H9 (cell line): ENCODE data around the gene FBRSL1. TPM values are rescaled to one million over a fixed set of nuclear protein-coding genes. Genes with fewer than 3 reads are reported as not detected.

Experiments
- DNase-seq: peaks from one replicate; pipeline ENCODE4 v3.0.0-alpha.2; 2017
- H2AFZ ChIP-seq: one replicate; pipeline ENCODE4 v1.6.1; 2013; ENCODE audit warnings: mild to moderate bottlenecking, low read length, control low read depth, moderate library complexity
- H2AK5ac ChIP-seq: 2 replicates; pipeline ENCODE4 v1.6.1; 2013; ENCODE audit warnings: low read length, control low read depth, mixed read lengths; ENCODE audit not compliant: insufficient read length
- H2BK120ac ChIP-seq: one replicate; pipeline ENCODE4 v1.6.1; 2013; ENCODE audit warnings: low read depth, mild to moderate bottlenecking, low read length, control low read depth, inconsistent platforms; ENCODE audit not compliant: poor library complexity, severe bottlenecking
- H2BK12ac ChIP-seq: 2 replicates; pipeline ENCODE4 v1.6.1; 2013; ENCODE audit warnings: low read length, control low read depth, mixed read lengths, low read depth; ENCODE audit not compliant: insufficient read length
- H2BK15ac ChIP-seq: 2 replicates; pipeline ENCODE4 v1.6.1; 2013; ENCODE audit warnings: low read depth, low read length, control low read depth
- H2BK20ac ChIP-seq: one replicate; pipeline ENCODE4 v1.6.1; 2013; ENCODE audit warnings: low read depth, mild to moderate bottlenecking, low read length, control low read depth, inconsistent platforms; ENCODE audit not compliant: poor library complexity, severe bottlenecking
- H2BK5ac ChIP-seq: 2 replicates; pipeline ENCODE4 v1.6.1; 2013; ENCODE audit warnings: low read length, control low read depth, mixed read lengths; ENCODE audit not compliant: insufficient read length
- H3K14ac ChIP-seq: 2 replicates; pipeline ENCODE4 v1.6.1; 2013; ENCODE audit warnings: low read length, control low read depth; ENCODE audit not compliant: insufficient read depth
- H3K18ac ChIP-seq: 2 replicates; pipeline ENCODE4 v1.6.1; 2013; ENCODE audit warnings: low read depth, mild to moderate bottlenecking, mixed read lengths, low read length, control low read depth; ENCODE audit not compliant: insufficient read length
- H3K23ac ChIP-seq: 2 replicates; pipeline ENCODE4 v1.6.1; 2013; ENCODE audit warnings: low read length, control low read depth, mixed read lengths, low read depth; ENCODE audit not compliant: insufficient read length
- H3K23me2 ChIP-seq: 2 replicates; pipeline ENCODE4 v1.6.1; 2013; ENCODE audit warnings: low read depth, mild to moderate bottlenecking, mixed read lengths, low read length, control low read depth; ENCODE audit not compliant: insufficient read length, poor library complexity, severe bottlenecking
- H3K27ac ChIP-seq: 2 replicates; pipeline ENCODE4 v1.5.1; 2013; ENCODE audit warnings: low read length, control low read depth, mixed read lengths, low read depth; ENCODE audit not compliant: insufficient read length
- H3K27me3 ChIP-seq: 2 replicates; pipeline ENCODE4 v1.6.1; 2013; ENCODE audit warnings: low read length, control low read depth, inconsistent platforms; ENCODE audit not compliant: insufficient read depth
- H3K4ac ChIP-seq: 2 replicates; pipeline ENCODE4 v1.6.1; 2013; ENCODE audit warnings: low read depth, mild to moderate bottlenecking, control low read depth, inconsistent platforms, low read length, moderate library complexity
- H3K4me1 ChIP-seq: 2 replicates; pipeline ENCODE4 v1.6.1; 2013; ENCODE audit warnings: low read length, control low read depth, inconsistent platforms; ENCODE audit not compliant: insufficient read depth
- H3K4me2 ChIP-seq: 2 replicates; pipeline ENCODE4 v1.6.1; 2013; ENCODE audit warnings: low read length, control low read depth, mixed read lengths; ENCODE audit not compliant: insufficient read length, insufficient read depth
- H3K56ac ChIP-seq: 2 replicates; pipeline ENCODE4 v1.6.1; 2013; ENCODE audit warnings: low read depth, mild to moderate bottlenecking, mixed read lengths, low read length, control low read depth; ENCODE audit not compliant: insufficient read length
- H3K79me1 ChIP-seq: 2 replicates; pipeline ENCODE4 v1.6.1; 2013; ENCODE audit warnings: low read depth, mild to moderate bottlenecking, moderate library complexity, low read length, control low read depth, inconsistent platforms; ENCODE audit not compliant: insufficient read depth, poor library complexity, severe bottlenecking
- H3K79me2 ChIP-seq: 2 replicates; pipeline ENCODE4 v1.6.1; 2013; ENCODE audit warnings: low read length, control low read depth, inconsistent platforms; ENCODE audit not compliant: insufficient read depth
- H3K9ac ChIP-seq: 2 replicates; pipeline ENCODE4 v1.6.1; 2013; ENCODE audit warnings: low read length, control low read depth, mixed read lengths; ENCODE audit not compliant: insufficient read length; ENCODE audit errors: extremely low read depth
- H3K9me3 ChIP-seq: one replicate; pipeline ENCODE4 v1.6.1; 2013; ENCODE audit warnings: low read depth, low read length, inconsistent platforms; ENCODE audit not compliant: control insufficient read depth
- H3T11ph ChIP-seq: one replicate; pipeline ENCODE4 v1.6.1; 2013; ENCODE audit warnings: mild to moderate bottlenecking, low read length, control low read depth, inconsistent platforms
- H4K20me1 ChIP-seq: one replicate; pipeline ENCODE4 v1.6.1; 2013; ENCODE audit not compliant: control insufficient read depth, insufficient read length, insufficient read depth
- H4K5ac ChIP-seq: 2 replicates; pipeline ENCODE4 v1.6.1; 2013; ENCODE audit warnings: low read depth, mild to moderate bottlenecking, mixed read lengths, low read length, control low read depth; ENCODE audit not compliant: insufficient read length
- H4K8ac ChIP-seq: replicated peaks from 2 replicates; pipeline ENCODE4 v1.6.1; 2013; ENCODE audit warnings: low read length, control low read depth, mixed read lengths, low read depth; ENCODE audit not compliant: insufficient read length
- H4K91ac ChIP-seq: 2 replicates; pipeline ENCODE4 v1.6.1; 2013; ENCODE audit warnings: low read depth, mild to moderate bottlenecking, moderate library complexity, mixed read lengths, low read length, control low read depth; ENCODE audit not compliant: insufficient read length
- H3K27ac Mint-ChIP-seq, 3 experiments: 2 replicates in 2 of 3; 3 replicates in 1 of 3; pipeline ENCODE4 v1.8.0; 2020 to 2021; ENCODE audit warnings: mixed read lengths in 3 of 3, mild to moderate bottlenecking in 1 of 3, moderate library complexity in 1 of 3
- H3K27me3 Mint-ChIP-seq: 2 replicates; pipeline ENCODE4 v1.8.0; 2021; ENCODE audit warnings: low read depth, mild to moderate bottlenecking, moderate library complexity, mixed read lengths
- H3K36me3 Mint-ChIP-seq, 3 experiments: 2 replicates in 2 of 3; 3 replicates in 1 of 3; pipeline ENCODE4 v1.8.0; 2020 to 2021; ENCODE audit warnings: low read depth in 3 of 3, mixed read lengths in 3 of 3; ENCODE audit not compliant: insufficient read depth in 1 of 3
- H3K4me1 Mint-ChIP-seq, 2 experiments: 2 replicates each; pipeline ENCODE4 v1.8.0; 2020; ENCODE audit warnings: mixed read lengths in 2 of 2
- H3K4me3 Mint-ChIP-seq, 2 experiments: 2 replicates in 1 of 2; 3 replicates in 1 of 2; pipeline ENCODE4 v1.8.0; 2020 to 2021; ENCODE audit warnings: mild to moderate bottlenecking in 2 of 2, mixed read lengths in 2 of 2, moderate library complexity in 1 of 2
- H3K9me3 Mint-ChIP-seq, 2 experiments: 2 replicates in 1 of 2; 3 replicates in 1 of 2; pipeline ENCODE4 v1.8.0; 2020; ENCODE audit warnings: mild to moderate bottlenecking in 2 of 2, mixed read lengths in 2 of 2, moderate library complexity in 1 of 2
- WGBS: extraction: QIAGEN DNeasy Blood & Tissue Kit; methylation state at CpG from one replicate; pipeline ENCODE4 v1.1.7; 2013; ENCODE audit warnings: missing lambda C conversion rate, low lambda C conversion rate, mixed read lengths; ENCODE audit not compliant: insufficient read length; ENCODE audit errors: extremely low coverage; 5-methylcytosine and 5-hydroxymethylcytosine counted together
- total RNA-seq: library from RNA; stranded (reverse); gene quantifications from 2 replicates; pipeline ENCODE4 v1.2.1, GENCODE V29; 2021
- TF ChIP-seq, protein P1 (sequence below): fragments of 200-600 bp; sonication (generic); conservative IDR thresholded peaks from 3 replicates; pipeline ENCODE4 v1.8.0; 2021; ENCODE audit warnings: antibody characterized with exemption, mild to moderate bottlenecking

FBRSL1 gene
- total RNA-seq, 1 experiment from 2014 or later: 90.8 TPM

GRCh38 chr12:132545955-132546354, 56.0 kb downstream of the FBRSL1 start:
- no peaks in the 10 kb centered on the region for H3K23me2 ChIP-seq
- no peak overlapping the region for H4K8ac ChIP-seq
- no peaks in the 10 kb centered on the region for H3K4me1 ChIP-seq
- H3K4ac ChIP-seq: no peak overlapping the region
- no peak overlapping the region for H2AFZ ChIP-seq
- no peak overlapping the region for H2AK5ac ChIP-seq
- H2BK120ac ChIP-seq: no peak overlapping the region
- peaks cover 33% of the 10 kb centered on the region; the same call in 1 of the 2 replicates for H3K27me3 ChIP-seq
- no peaks in the 10 kb centered on the region for H4K20me1 ChIP-seq
- H3K27ac ChIP-seq: no peak overlapping the region
- no peaks in the 10 kb centered on the region for H3K9me3 Mint-ChIP-seq
- H3K9me3 ChIP-seq: no peaks in the 10 kb centered on the region
- H3K4me1 Mint-ChIP-seq: peaks cover 13 to 14% of the 10 kb centered on the region in 2 experiments
- no peak overlapping the region for H3K23ac ChIP-seq
- H3K4me2 ChIP-seq: no peak overlapping the region
- H2BK5ac ChIP-seq: no peak overlapping the region
- H3K27ac Mint-ChIP-seq: no peak overlapping the region; a peak in 1 of 7 replicates
- H3K27me3 Mint-ChIP-seq: peaks cover 87% of the 10 kb centered on the region
- no peak overlapping the region for H3K56ac ChIP-seq
- H3T11ph ChIP-seq: no peak overlapping the region
- no peaks in the 10 kb centered on the region for H3K79me1 ChIP-seq
- no peak overlapping the region for H2BK15ac ChIP-seq
- no peaks in the 10 kb centered on the region; a peak in 1 of 7 replicates for H3K36me3 Mint-ChIP-seq
- TF ChIP-seq, protein P1, sequence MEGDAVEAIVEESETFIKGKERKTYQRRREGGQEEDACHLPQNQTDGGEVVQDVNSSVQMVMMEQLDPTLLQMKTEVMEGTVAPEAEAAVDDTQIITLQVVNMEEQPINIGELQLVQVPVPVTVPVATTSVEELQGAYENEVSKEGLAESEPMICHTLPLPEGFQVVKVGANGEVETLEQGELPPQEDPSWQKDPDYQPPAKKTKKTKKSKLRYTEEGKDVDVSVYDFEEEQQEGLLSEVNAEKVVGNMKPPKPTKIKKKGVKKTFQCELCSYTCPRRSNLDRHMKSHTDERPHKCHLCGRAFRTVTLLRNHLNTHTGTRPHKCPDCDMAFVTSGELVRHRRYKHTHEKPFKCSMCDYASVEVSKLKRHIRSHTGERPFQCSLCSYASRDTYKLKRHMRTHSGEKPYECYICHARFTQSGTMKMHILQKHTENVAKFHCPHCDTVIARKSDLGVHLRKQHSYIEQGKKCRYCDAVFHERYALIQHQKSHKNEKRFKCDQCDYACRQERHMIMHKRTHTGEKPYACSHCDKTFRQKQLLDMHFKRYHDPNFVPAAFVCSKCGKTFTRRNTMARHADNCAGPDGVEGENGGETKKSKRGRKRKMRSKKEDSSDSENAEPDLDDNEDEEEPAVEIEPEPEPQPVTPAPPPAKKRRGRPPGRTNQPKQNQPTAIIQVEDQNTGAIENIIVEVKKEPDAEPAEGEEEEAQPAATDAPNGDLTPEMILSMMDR: no peak
- no peaks in the 10 kb centered on the region for H3K79me2 ChIP-seq
- no peak overlapping the region for H4K5ac ChIP-seq
- no CpG with 5 or more reads among the region's 13 CpGs for WGBS
- H3K9ac ChIP-seq: no peak overlapping the region
- H3K4me3 Mint-ChIP-seq: no peak overlapping the region
- H2BK20ac ChIP-seq: no peak overlapping the region
- H2BK12ac ChIP-seq: no peak overlapping the region
- H3K18ac ChIP-seq: no peak overlapping the region
- DNase-seq: no peak
- H3K14ac ChIP-seq: no peak overlapping the region; the same call in 1 of the 2 replicates
- no peak overlapping the region for H4K91ac ChIP-seq
